LHCN-M2 (cell line): Measurements from ENCODE around the gene SETBP1. TPM values are rescaled to one million over a fixed set of nuclear protein-coding genes. Genes with fewer than 3 reads are reported as not detected.

Experiments
- DNase-seq: peaks from one replicate; pipeline ENCODE4 v3.0.0-alpha.2; 2012; ENCODE audit warnings: low read depth
- total RNA-seq: library from RNA; depleted of rRNA; stranded (reverse); fragments of >200 nt; gene quantifications from 2 replicates; pipeline ENCODE4 v1.2.3, GENCODE V29; 2014

SETBP1 gene
- total RNA-seq, 1 experiment from 2014 or later, result 1.6 TPM

DNA sequence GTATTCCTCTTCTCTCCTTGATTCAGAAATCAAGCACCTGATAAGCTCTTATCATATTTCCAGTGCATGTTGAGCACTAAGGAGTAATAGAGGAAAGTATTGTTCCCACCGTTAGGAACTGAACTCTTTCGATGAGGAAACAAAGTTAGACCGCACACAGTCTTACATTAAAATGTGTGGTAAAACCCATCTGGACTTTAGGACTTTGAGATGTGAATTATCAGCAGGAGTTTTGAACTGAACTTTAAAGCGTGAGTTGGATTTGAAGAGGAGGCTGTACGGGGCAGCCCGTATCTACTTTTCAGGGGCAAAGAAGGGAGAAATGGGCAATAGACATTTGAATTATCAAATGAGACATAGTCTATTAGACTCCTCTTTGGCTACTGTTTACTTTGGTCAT, 134.4 kb downstream of the SETBP1 start:
- no peak for DNase-seq

DNA sequence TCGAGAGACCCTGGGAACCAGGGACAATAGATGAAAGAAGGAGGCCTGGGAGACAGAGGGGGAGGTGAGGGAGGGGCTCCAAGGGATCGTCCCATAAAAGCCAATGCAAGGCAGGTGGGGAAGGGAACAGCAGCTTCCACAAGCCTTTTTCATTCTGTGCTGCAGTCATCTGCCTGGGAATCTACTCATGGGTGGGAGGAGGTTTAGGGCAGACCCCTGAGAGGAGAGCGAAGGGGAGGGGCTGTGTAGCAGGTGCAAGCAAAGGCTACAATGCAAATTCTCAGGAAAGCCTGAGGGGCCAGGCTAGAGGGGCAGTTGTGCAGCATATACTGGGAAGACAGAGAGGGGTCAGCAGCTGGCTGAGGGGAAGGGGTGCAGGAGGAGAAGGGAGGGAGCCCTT, 135.4 kb downstream of the SETBP1 start:
- DNase-seq, result no peak

DNA sequence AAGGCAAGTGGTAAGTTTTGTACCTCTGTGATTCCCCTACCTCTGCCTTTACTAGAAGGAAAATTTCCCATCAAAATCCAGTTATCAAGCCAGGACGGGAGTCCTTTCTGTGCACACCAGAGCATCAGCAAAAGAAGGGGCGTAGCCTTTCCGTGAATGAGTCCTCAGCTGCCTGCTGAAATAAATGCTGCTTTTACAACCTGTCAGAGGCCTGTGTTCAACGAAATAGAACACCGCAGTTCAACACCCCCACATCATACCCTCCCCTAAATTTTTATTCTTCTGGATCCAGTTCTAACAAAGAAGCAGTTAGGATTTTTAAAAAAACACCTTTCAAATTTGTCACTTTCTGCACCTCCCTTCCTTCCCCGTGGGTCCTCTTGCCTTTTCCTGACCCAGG, 135.8 kb downstream of the SETBP1 start:
- no peak for DNase-seq

DNA sequence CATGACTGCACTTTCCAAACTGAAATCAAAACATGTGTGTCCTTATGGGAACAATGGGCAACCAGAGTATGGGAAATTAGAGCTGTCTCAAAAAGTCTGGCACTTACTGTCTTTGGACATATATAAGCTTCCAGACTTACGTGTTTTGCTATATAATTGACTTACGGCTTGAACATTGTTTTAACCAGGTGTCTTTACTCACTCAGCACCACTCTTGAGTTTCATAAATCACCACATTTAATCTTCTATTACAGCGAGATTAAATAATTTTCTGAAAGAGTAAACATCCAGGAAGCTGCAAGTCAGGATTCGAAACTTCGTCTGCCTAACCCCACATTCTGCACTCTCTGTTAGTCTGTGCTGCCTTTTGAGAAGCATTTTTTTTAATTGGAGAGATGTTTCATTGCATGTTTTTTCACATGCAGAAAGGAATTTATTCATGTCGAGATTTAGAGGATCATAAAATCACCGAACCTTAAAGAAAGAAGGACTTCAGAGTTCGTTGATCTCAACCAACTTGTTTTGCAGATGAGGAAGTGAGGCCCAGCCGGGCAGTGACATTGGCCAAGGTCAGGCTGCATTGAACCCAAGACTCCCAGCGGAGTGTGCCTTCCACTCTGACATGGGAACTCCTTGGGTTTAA, 137.3 kb downstream of the SETBP1 start:
- no peak for DNase-seq

DNA sequence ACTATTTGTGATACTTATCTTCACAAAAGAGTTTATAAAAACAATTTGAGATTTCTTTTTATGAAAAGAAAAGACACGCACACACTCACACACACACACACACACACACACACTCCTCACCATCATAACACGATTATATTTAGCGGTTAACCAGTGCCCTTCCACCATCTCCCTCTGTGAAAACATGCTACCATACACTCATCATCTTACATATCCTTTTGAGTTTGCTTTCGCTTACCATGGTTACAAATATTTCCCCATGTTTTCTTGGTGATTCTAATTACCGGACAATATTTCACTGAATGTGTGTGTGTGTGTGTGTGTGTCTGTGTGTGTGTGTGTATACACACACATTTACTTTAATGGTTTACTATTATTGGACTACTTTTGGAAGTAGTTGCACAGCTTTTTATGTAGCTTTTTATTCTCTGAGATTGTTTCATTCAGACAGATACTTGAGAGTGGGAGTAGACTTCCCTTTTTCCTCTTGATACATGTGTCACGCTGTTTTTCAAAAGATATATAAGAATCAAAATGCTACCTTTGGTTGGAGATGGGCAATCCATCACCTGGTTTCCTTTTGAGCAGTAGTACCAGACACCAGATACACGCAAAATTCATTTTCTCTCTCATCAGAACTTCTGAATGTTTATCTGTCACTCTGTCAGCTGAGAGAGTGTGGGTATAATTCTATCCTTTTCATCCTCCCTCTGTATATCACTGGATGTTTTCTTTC, 138.1 kb downstream of the SETBP1 start:
- DNase-seq, result no peak

DNA sequence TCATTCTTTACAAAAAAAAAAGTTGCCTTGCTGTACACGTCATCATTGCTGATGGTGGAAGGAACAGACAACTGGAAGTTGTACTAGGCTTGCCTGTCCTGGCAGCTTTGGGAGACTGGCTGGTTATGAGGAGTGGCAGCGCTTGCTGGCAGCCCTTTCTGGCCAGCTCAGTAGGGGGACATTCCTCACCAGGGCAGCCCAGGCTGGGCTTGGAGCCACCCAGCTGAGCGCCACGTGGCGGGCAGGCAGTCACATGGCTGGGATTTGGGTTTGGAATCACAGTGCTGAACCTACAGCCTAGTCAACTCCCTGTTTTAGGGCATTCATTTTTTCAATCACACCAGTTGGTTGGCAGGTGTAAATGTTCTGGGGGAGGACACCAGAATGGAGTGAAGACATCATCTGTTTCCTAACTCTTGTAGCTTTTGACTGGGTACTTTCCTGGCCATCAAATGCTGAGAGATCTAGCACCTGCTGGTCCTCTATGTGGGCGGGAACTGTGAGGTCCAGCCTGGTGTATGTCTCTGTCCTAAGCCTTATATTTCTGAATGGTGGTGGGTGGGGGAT, 139.3 kb downstream of the SETBP1 start:
- peak; percentile 1 for DNase-seq

DNA sequence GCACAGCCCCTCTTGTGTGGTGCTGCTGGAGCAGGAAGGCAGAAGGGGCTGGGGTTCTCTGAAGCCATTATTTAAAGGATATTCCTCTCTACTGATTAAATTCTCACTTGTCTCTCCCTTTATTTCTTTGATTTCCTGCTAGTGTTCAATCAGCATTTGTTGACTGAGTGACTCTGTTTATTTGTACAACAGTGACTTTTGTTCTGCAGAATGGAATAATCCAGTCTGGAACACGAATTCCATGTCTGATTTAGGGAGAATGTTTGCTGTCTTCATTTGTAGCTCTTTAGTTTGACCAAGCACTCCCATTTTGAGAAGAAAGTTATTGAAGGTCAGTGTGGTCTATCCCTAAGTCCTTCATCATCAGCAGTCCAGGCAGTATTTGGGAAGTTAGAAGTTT, 141.2 kb downstream of the SETBP1 start:
- DNase-seq, result no peak

DNA sequence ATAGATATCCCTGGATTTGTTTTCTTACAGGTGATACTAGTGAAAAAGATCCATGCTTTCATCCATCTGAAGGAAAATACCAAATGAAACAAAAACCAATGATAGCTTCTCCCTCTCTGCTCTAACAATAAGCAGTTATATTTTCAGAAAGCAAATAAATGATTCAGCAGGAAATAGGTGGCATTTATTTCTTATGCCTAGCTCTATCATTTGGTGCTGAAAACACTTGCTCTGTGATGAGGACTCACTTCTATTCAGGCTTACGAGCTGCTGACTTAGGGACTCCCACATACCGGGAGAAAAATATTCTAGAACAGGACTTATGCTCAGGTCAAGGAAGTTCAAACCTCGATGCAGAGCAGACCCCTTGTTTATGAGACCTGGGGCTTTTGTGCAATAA, 142.6 kb downstream of the SETBP1 start:
- no peak for DNase-seq

DNA sequence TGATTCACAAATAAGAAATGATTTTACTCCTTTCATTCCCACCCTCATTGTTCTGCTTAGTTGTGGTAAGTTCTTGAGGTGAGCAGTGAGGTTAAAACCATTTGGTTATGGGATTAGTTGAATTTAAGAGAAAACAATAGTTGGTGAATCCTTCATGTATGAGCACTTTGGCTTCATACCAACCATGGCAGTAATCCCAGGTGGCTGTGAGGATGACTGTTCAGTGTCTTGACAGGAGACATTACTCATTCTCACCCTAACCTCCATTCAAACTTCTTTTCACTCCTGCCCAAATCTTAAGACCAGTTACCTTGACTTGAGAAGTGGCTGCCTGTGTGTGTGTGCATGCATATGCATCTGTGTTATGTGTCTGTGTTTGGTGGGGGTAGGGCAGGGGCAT, 143.1 kb downstream of the SETBP1 start:
- peak; percentile 34 for DNase-seq

DNA sequence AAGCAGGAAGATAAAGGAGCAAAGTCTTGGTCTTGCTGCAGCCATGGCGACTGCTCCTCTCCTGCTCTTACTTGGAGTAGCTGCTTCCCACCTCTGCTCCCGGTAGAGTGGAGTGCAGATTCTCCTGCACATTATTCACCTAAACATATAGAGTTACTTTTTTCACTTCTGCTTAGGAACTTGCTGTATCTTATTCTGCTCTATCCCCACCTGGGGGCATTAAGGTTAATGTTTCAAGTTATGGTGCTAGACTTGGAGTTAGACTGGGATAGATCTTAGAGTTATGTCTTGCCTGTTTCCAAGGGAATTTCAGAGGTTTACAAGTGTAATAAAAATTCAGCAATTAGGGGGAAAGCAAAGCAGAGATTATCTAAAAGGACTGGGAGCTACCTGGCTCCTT, 144.2 kb downstream of the SETBP1 start:
- no peak for DNase-seq

DNA sequence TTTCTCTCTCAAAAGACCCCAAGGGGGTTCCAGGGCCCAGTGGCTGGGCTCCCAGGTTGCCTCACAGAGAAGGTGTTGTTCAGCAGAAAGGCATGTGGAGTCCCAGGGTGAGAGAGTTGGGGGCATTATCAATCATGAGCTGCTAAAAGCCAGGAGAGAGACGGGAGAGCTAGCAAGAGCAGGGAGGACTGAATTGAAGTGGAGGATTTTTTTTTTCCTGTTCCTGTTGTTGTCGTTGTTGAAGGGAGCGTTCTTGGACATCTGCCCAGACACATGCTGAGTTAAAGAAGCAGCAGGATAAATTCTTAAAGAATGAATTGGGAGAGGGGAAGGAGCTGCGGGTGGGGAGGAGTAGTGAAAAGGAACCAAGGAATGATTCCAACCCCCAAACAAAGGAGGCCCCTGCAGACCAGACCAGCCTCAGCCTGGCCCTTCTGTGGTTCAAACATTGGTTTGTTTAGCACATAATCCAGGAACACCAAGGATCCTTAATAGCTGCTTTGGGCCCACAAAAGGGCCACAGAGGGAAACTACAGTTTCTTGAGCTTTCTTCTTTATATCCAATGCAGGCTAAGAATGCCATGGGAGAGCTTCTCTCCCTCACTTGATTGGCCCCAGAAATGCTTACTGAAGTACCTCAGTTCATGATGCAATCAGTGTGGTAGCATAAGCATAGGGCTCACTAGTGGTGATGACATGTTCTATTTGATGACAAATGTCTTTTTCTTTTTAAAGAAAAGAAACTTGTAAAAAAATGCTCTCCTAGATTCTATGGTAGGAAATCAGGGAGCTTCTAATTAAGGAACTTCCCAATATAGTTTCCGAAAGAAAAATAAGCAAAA, 146.0 kb downstream of the SETBP1 start:
- DNase-seq, result peak; percentile 82

DNA sequence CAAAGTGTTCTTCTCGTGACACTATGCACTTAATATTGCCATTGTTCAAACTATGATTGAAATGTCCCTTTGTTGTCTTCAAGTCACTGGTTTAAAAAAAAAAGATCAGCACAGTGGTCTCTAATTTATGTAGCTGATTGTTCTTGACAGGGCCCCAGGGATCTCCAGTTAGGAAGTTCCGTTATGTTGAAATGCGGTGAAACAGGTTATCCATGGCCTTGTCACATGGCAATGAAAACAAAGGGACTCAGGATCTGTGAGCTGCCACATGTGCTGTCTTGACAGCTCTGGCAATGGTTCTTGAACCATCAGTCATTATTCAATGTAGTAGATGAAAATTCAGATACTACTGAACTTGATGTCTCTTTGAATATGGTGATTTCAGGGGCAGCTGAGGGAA, 147.4 kb downstream of the SETBP1 start:
- no peak for DNase-seq

DNA sequence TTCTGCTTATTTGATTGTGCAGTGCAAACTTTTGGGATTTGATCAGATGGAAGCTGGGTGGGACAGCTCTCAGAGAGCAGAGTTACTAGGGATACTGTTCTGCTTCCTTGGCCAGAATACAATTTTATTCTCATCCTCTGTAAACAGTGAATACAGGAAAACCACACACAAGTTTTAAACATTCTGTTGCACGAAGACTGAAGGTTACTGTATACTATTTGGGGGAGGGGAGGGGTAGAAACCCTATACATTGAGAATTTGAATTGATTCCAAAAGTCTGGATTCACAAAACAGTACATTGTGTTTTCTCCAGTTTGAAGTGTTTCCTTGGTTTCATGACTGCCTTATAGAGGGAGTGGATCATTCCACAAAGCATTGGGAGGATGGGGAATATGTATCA, 149.9 kb downstream of the SETBP1 start:
- DNase-seq, result no peak

DNA sequence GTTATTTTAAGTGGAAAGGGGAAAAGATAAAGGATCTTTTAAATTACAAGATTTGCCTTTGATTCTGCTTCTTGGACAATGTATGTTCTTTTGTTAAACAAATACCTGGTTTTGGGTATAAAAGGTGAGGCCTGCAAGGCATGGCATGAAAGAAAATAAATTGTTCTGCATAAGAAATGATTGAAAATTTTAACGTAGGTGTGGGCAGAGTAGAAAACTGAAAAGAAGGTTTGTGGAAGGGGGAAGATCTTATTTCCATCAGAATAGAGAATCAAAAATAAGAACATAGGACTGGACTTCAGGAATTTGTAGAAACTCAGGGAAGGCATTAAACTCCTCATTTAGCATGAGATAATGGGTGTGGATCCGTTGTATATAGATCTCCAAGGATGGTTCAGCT, 153.1 kb downstream of the SETBP1 start:
- DNase-seq, result no peak

DNA sequence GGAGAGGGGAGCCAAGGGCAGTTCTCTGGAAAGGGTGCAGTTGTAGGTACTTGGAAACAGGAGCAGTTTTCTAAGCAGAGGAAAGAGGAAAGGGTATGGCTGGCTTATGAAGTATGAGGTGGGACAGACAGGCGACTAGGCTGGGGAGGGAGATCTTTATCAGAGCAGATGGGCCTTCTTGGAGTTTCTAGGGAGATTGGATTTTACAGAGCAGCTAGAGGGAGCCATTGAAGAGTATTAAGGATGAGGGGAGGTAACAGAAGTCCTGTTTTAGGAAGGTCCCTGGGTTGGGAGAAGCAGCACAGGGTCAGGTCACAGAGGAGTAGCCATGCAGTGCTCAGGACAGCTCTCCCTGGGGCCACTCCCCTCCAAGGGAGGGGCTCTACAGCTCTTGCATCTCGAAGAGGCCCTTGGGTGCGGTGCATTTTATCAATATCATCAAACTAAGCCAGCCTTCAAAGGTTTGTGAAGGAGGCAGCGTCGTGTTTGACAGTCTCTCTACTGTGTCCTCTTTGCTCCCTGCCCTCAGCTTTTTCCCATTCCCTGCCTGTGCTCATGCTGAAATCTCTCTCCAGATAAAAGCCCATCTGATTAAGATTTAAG, 154.3 kb downstream of the SETBP1 start:
- DNase-seq, result no peak

DNA sequence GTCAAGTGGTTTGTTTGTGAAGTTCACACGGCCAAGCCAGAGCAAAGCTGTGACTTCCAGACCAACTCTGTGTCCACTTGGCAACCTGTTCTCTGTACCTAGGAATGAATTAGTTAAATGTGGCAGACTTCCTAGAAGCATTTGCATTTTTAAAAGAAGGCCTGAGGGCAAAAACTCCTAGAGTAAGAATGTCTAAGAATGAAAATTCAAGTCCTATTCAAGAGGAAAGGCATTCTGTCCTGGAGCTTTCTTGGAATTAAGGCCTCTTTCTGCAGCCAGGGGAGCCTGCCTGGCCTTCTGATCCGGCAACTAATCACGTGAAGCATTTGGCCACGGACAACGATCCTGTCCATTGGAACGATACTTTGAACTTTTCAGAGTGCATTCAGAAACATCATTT, 155.0 kb downstream of the SETBP1 start:
- no peak for DNase-seq

DNA sequence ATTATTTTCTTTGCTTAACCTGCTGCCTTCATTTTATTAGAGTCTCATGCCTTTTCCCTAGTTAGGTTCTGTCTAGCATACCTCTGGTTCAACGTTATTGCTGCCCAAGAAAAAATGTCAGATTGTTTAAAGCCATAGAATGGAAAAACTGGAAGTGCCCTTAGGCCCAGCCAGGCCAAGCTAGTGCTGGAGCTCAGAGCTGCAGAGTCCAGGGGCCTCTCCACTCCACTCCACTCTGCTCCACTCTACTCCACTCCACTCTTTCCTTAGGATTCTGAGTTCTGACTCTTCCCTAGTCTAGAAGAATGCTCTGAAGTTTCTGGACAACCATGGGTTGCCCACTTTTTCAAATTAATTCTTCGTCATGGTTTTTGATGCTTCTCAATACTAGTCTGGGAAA, 155.6 kb downstream of the SETBP1 start:
- no peak for DNase-seq

DNA sequence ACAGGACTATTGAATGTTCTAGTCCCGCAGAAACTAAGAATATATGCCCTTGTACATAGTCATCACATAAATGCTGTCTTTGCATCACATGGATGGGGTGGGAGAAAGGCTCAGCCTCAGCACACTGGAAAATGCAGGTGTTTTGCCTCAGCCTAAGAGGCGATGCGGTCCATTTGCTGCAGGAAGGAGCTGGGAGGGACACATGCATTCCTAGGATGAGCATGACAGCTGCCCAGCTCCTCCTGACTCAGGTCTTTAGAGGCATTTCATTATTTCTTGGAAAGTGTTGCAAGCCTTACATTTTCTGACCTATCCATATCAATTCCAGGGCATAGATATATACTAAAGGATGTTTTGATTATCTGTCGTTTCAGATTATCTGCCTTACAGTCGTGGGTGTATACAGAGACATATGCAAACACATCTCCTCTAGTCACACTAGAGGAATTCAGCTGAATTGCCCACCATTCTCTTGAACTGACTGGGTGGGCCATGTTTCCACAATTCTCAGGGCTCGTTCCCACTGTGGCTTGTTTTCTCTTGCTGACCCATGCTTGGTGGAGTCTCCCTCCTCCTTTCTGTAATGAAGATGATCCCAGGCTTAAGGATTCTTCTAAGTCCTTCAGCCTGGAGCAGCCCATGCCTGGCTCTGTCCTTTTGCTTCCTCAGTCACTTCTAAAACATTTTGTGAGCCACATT, 156.9 kb downstream of the SETBP1 start:
- DNase-seq, result no peak

DNA sequence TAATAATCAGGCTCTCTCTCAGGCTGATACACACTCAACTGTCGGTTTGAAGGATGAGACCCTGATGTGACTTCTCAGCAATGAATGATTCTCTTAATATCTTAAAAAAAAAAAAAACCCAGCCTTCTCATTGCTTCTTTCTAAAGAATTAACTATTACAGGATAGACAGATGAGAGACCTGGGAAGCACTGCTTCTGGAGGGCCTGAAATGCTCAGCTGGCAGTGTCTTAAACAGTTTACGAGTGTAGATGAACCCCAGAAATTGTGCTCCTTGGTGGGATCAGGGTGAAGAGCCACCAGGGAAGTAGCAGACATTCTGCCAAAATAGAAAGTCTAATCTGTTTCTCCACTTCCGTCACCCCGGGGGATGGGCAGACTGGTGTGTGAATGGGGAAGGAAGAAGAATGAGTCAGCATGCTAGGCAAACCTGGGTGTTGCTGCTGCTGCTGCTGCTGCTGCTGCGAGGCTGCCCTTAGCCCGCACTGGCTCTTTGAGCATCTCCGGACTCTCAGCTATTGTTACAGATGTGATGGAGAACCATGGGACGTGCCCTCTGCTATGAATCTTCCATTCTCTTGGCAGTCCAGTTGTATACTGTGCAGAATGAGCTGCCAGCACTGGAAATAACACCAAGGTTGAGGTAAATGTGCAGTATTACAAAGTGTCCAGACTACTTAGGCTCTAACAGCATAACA, 158.4 kb downstream of the SETBP1 start:
- DNase-seq, result peak; percentile 21

DNA sequence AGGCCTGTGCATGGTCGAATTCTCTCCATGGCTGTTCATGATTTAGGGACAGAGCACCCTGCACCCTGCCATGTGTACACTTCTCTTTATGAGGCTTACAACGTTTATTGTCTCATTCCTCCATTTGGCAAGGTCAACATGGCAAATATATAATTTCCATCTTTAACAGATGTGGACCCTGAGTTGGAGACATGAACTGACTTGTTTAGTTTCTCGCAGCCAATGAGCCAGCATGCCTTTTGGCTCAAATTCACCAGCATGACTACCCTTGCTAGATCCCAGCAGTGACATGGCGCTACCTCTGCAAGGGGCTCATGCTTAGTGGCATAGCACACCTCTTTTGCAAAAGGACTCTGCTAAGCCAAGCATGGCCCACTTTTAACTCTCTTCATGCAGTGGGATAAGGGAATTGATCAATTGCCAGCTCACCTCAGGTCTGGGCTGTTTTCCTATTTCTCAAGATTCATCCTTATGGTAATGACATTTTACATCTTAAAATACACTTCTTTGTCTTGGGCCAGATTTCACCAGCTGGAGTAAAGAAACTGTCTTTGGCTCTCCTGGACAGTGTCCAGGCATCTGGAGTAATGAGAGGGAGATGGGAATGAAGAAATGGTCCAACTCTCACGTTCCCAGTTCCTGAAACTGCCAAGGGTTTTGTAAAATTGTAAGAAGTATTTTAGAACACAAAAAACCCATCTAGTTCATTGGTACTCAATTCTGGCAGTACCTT, 159.5 kb downstream of the SETBP1 start:
- no peak for DNase-seq
